ENCODE results near the gene GALNTL6. TPM values are rescaled to one million over a fixed set of nuclear protein-coding genes. Genes with fewer than 3 reads are reported as not detected.

The GALNTL6 gene
- total and polyA plus RNA-seq, 2 of the 4 experiments (the other 2 are of a cell fraction) = under 0.01 TPM; not detected in 1

DNA sequence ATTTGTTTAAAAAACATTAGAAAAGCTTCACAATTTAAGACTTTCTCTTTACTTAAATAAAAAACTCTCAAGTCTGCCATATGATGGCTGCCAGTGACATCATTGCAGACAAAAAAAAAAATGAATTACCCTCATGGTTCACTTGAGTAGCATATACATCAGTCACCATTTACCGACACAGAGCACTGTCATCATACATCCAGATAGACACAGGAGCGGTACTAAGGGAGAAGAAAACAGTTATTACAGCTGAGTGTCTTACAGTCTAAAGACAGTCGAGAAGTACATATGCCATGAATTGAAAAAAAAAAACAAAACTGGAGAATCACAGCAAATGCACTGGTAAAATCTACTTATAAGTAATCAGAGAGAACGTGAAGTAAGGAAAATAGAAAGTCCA lies 949.7 kb downstream of the GALNTL6 start:
- Histone ChIP-seq H3K18ac (ENCODE audit: low read depth, low read length) (no peak overlapping the region), H2BK15ac (ENCODE audit: low read depth, low read length) (no peak overlapping the region), H2BK20ac (ENCODE audit: low read depth, low read length) (no peak overlapping the region), H2AFZ (replicated peaks; ENCODE audit: low read length, poor library complexity) (no peak overlapping the region), H2AK5ac (ENCODE audit: low read depth, low read length) (no peak overlapping the region), H4K8ac (ENCODE audit: low read depth in 2 of 2, low read length in 2 of 2) (no peak overlapping the region), H3K4me1 (ENCODE audit: control insufficient read depth, insufficient read depth, low read length) (peaks cover 8% of the 10 kb centered on the region), H3K9ac (ENCODE audit: low read depth, low read length) (no peak overlapping the region), H2BK5ac (ENCODE audit: low read depth, low read length, poor library complexity, severe bottlenecking) (no peak overlapping the region), H3K23ac (ENCODE audit: low read depth, low read length) (no peak overlapping the region), H3K9me1 (ENCODE audit: insufficient read depth, low read length) (peaks cover 6% of the 10 kb centered on the region; the same call in 1 of the 2 replicates), H3K4ac (ENCODE audit: low read depth, low read length) (no peak overlapping the region), H3K14ac (replicated peaks; ENCODE audit: low read depth, low read length) (no peak overlapping the region), H3K9me3 (ENCODE audit: control insufficient read depth, insufficient read depth, low read length) (0 out of 2 replicates have a peak, but pooled peaks cover 2% of the 10 kb centered on the region), H3K79me1 (ENCODE audit: low read depth in 1 of 2, low read length in 2 of 2) (no peaks in the 10 kb centered on the region), H3K4me2 (ENCODE audit: low read depth, low read length) (no peak overlapping the region), H4K91ac (ENCODE audit: insufficient read depth, low read depth, low read length) (no peak overlapping the region), H3K56ac (ENCODE audit: extremely low read depth, insufficient read depth, low read length) (no peak overlapping the region), H4K5ac (ENCODE audit: low read depth, low read length) (no peak overlapping the region), H3K27ac (ENCODE audit: insufficient read depth, low read length) (no peak overlapping the region), H2AK9ac (replicated peaks; ENCODE audit: low read depth, low read length, poor library complexity) (no peak overlapping the region), H2BK120ac (ENCODE audit: low read depth, low read length) (no peak overlapping the region), H3K27me3 (ENCODE audit: control insufficient read depth, insufficient read depth, low read length) (no peaks in the 10 kb centered on the region), H4K20me1 (ENCODE audit: insufficient read depth, low read length) (no peaks in the 10 kb centered on the region), H3K36me3 (ENCODE audit: control insufficient read depth, insufficient read depth, low read length) (no peaks in the 10 kb centered on the region), H3K4me3 (ENCODE audit: insufficient read depth, low read depth, low read length) (no peak overlapping the region)
- intact Hi-C loops (cut with micrococcal nuclease) = no loop called here
- TF ChIP-seq USF2 (IDR thresholded peaks at IDR 0.05; ENCODE audit: low read depth, low read length) (no peak), SMC3 (IDR thresholded peaks at IDR 0.05; ENCODE audit: low read depth, low read length) (no peak), MAFK (IDR thresholded peaks at IDR 0.05; ENCODE audit: low read depth, low read length) (no peak), POLR2A (IDR thresholded peaks at IDR 0.05; ENCODE audit: low read depth, low read length) (no peak), RAD21 (IDR thresholded peaks at IDR 0.05; ENCODE audit: low read length) (no peak), CEBPB (IDR thresholded peaks at IDR 0.05; ENCODE audit: low read depth, low read length) (no peak), BHLHE40 (IDR thresholded peaks at IDR 0.05; ENCODE audit: low read depth, low read length) (no peak), RCOR1 (IDR thresholded peaks at IDR 0.05; ENCODE audit: insufficient replicate concordance, low read length) (no peak), RFX5 (IDR thresholded peaks at IDR 0.05; ENCODE audit: low read depth, low read length) (no peak), MAZ (IDR thresholded peaks at IDR 0.05; ENCODE audit: borderline replicate concordance, low read depth, low read length) (no peak), FOS (IDR thresholded peaks at IDR 0.05; ENCODE audit: low read depth, low read length) (no peak), NFE2L2 (IDR thresholded peaks at IDR 0.05; ENCODE audit: low read depth, low read length) (no peak), MXI1 (IDR thresholded peaks at IDR 0.05; ENCODE audit: borderline replicate concordance, low read depth, low read length) (no peak), CHD1 (IDR thresholded peaks at IDR 0.05; ENCODE audit: low read depth, low read length) (no peak)
- TF ChIP-seq, protein P1, sequence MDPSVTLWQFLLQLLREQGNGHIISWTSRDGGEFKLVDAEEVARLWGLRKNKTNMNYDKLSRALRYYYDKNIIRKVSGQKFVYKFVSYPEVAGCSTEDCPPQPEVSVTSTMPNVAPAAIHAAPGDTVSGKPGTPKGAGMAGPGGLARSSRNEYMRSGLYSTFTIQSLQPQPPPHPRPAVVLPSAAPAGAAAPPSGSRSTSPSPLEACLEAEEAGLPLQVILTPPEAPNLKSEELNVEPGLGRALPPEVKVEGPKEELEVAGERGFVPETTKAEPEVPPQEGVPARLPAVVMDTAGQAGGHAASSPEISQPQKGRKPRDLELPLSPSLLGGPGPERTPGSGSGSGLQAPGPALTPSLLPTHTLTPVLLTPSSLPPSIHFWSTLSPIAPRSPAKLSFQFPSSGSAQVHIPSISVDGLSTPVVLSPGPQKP (IDR thresholded peaks at IDR 0.05; ENCODE audit: borderline replicate concordance, low read depth, low read length) = no peak
- TF ChIP-seq, protein P2, sequence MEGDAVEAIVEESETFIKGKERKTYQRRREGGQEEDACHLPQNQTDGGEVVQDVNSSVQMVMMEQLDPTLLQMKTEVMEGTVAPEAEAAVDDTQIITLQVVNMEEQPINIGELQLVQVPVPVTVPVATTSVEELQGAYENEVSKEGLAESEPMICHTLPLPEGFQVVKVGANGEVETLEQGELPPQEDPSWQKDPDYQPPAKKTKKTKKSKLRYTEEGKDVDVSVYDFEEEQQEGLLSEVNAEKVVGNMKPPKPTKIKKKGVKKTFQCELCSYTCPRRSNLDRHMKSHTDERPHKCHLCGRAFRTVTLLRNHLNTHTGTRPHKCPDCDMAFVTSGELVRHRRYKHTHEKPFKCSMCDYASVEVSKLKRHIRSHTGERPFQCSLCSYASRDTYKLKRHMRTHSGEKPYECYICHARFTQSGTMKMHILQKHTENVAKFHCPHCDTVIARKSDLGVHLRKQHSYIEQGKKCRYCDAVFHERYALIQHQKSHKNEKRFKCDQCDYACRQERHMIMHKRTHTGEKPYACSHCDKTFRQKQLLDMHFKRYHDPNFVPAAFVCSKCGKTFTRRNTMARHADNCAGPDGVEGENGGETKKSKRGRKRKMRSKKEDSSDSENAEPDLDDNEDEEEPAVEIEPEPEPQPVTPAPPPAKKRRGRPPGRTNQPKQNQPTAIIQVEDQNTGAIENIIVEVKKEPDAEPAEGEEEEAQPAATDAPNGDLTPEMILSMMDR (conservative IDR thresholded peaks at IDR 0.05; ENCODE audit: low read depth, low read length) = no peak
- BruUV-seq (replicated peaks) = no TSS peak
- no peak for DNase-seq
- in situ Hi-C loops (cut with MboI; ENCODE audit: low sequenced_read_pairs) = no loop called here
- dilution Hi-C loops (cut with HindIII; ENCODE audit: low sequenced_read_pairs, unreplicated experiment) = no loop called here
- WGBS, 2 experiments (ENCODE audit: extremely low coverage in 2 of 2, insufficient read length in 1 of 2) = no CpG with 5 or more reads among the region's 4 CpGs
- CTCF ChIA-PET = no interaction called here
- no peak for ATAC-seq (ENCODE audit: low read depth)
- POLR2A ChIA-PET (ENCODE audit: unreplicated experiment) = no interaction called here
